Cardiac muscle cell (in vitro differentiated cells and primary cell): ENCODE data around the gene AKT1. TPM values are rescaled to one million over a fixed set of nuclear protein-coding genes. Genes with fewer than 3 reads are reported as not detected.

ENCODE experiments used
- DNase-seq, 2 donors: peaks; one replicate each; pipeline versions ENCODE4 v3.0.0 to v3.0.0-alpha.2; 2010 to 2017; ENCODE audit warnings: low read depth in 1 of 2, low spot score in 1 of 2
- H3K27ac ChIP-seq: fragments of 200-600 bp; sonication (generic); 2 replicates; pipeline ENCODE4 v1.5.1; 2016
- H3K27me3 ChIP-seq: fragments of 200-600 bp; sonication (generic); 2 replicates; pipeline ENCODE4 v1.6.0; 2016; ENCODE audit warnings: control low read depth
- H3K36me3 ChIP-seq: fragments of 200-600 bp; sonication (generic); 2 replicates; pipeline ENCODE4 v1.5.1; 2016; ENCODE audit warnings: control low read depth
- H3K4me1 ChIP-seq: fragments of 200-600 bp; sonication (generic); 2 replicates; pipeline ENCODE4 v1.8.1; 2017; ENCODE audit warnings: low read depth, mild to moderate bottlenecking, mixed run types
- H3K4me3 ChIP-seq: fragments of 200-600 bp; sonication (generic); 2 replicates; pipeline ENCODE4 v1.5.1; 2016; ENCODE audit warnings: mild to moderate bottlenecking
- H3K9me3 ChIP-seq: fragments of 200-600 bp; sonication (generic); 2 replicates; pipeline ENCODE4 v1.5.1; 2017; ENCODE audit warnings: low read depth, mild to moderate bottlenecking, control low read depth
- CTCF ChIP-seq: IDR thresholded peaks from 2 replicates; pipeline ENCODE4 v1.5.1; 2012; ENCODE audit warnings: low read depth, mild to moderate bottlenecking, low read length
- polyA plus RNA-seq: library from polyadenylated mRNA; unstranded; fragments of >200 nt; fragmentation: Nextera tagmentation; extraction: Ambion mirVana; gene quantifications from 2 replicates; pipeline ENCODE4 v1.2.1, GENCODE V29; 2016
- total RNA-seq: library from RNA; depleted of rRNA; stranded (reverse); fragments of >200 nt; gene quantifications from 2 replicates; pipeline ENCODE4 v1.2.3, GENCODE V29; 2016

AKT1 gene
- total RNA-seq = 173 and 190 TPM in 2 replicates
- polyA plus RNA-seq = 218 and 242 TPM in 2 replicates

DNA sequence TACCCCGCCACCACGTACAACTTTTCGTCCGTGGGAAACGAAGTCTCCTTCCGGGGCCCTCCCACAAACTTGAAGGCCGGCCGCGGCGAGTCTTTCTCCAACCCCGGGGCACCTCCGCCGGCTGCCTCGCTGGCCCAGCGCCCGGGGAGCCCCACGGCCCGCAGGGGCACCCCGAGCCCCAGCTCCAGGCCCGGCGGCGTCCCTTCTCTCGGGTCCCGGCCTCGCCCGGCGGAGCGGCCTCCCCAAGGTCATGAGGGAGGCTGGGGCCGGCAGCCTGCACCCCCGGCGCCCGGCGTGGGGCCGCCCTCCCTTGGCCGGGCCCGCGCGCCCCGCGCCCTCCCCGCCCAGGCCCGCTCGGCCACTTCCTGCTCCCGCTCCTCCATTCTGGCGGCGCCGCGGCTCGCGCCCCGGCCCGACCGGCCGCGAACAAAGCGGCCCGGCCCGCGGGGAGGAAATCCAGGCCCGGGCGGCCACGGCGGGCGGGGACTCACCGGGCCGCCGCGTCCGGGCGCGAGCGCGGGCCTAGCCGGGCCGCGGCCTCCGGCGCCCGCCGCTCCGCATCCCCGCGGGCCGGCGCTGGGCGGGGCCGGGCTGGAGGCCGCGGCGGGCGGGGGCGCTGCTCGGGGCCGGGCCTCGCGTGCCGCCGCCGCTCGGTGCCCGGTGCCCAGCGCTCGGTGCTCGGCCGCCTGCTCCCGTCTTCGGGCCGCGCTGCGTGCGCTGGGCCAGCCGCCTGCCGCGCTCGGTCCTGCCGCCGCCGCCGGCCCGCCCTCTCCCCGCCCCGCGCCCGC is at the start of gene AKT1:
AKT1 (minus strand) TSS at position 756 of the 788 bp plus-strand sequence. CDS start 3,105 bp downstream, outside the sequence.
- DNase-seq = peak in 1 of 2 donors; percentile 21
- Histone ChIP-seq H3K4me3 (peak within 1 kb of the TSS; percentile 96), H3K36me3 (peaks cover 6% of the 10 kb centered on the region), H3K9me3 (no peaks in the 10 kb centered on the region), H3K27me3 (no peaks in the 10 kb centered on the region), H3K27ac (peak within 1 kb of the TSS; percentile 75), H3K4me1 (peaks cover 33% of the 10 kb centered on the region)
- no peak for TF ChIP-seq CTCF

GRCh38 chr14:104845033-104845666 is 49.6 kb upstream of the AKT1 start:
- peaks cover 45% of the 10 kb centered on the region for H3K27me3 ChIP-seq
- H3K4me1 ChIP-seq = peaks cover 13% of the 10 kb centered on the region
- H3K27ac ChIP-seq = no peak overlapping the region
- DNase-seq = no peak
- no peak for TF ChIP-seq CTCF
- no peak overlapping the region for H3K4me3 ChIP-seq
- no peaks in the 10 kb centered on the region for H3K36me3 ChIP-seq
- no peaks in the 10 kb centered on the region for H3K9me3 ChIP-seq

- H3K27ac ChIP-seq = no peak overlapping the region
- H3K9me3 ChIP-seq = no peaks in the 10 kb centered on the region
- peak overlapping the region; percentile 28 for H3K4me3 ChIP-seq
- DNase-seq = no peak
- no peaks in the 10 kb centered on the region for H3K36me3 ChIP-seq
- H3K4me1 ChIP-seq = peaks cover 13% of the 10 kb centered on the region
- H3K27me3 ChIP-seq = peaks cover 45% of the 10 kb centered on the region
- no peak for TF ChIP-seq CTCF
Measured at GRCh38 chr14:104844306-104845032, 48.9 kb upstream of the AKT1 start.

- Histone ChIP-seq H3K36me3 (no peaks in the 10 kb centered on the region), H3K27me3 (peaks cover 45% of the 10 kb centered on the region), H3K4me3 (peak overlapping the region; percentile 28), H3K27ac (no peak overlapping the region), H3K9me3 (no peaks in the 10 kb centered on the region), H3K4me1 (peaks cover 13% of the 10 kb centered on the region)
- no peak for TF ChIP-seq CTCF
- peak in 1 of 2 donors; percentile 74 for DNase-seq
Measured at GRCh38 chr14:104843442-104844305, 48.1 kb upstream of the AKT1 start.

DNA sequence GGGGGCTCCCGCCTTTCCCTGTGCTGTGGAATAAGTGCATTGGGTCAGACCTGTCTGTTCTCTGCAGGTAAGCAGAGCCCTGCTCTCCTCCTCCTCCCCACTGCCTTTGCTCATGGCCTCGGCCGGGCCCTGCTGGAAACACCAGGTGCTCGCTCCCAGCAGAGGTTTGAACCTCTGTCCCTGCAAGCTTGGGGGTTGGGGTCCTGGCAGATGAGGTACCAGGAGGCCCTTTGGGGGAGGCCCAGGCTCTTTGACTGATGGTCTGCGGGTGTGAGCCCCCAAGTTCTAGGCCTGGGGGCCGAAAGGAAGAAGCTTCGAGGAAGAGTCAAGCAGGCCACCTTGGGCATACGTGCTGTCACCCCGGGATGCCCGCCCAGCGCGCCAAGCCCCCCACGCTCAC is 47.5 kb upstream of the AKT1 start:
- no peak overlapping the region for H3K4me3 ChIP-seq

More for the DNA sequence above, 47.5 kb upstream of the AKT1 start:
- Histone ChIP-seq H3K27ac (no peak overlapping the region), H3K27me3 (peaks cover 45% of the 10 kb centered on the region), H3K36me3 (no peaks in the 10 kb centered on the region), H3K4me1 (peaks cover 13% of the 10 kb centered on the region), H3K9me3 (no peaks in the 10 kb centered on the region)
- DNase-seq = no peak
- TF ChIP-seq CTCF = no peak
